HG03025 (cell line): ENCODE data around the gene MED10.
A peak's percentile ranks its signal among the peaks of the same experiment; 100 is the strongest.

Source experiments
- ATAC-seq: cut with Tn5 transposase; IDR thresholded peaks from one replicate; pipeline ENCODE4 v1.9.1; 2021; ENCODE audit warnings: mild to moderate bottlenecking, moderate library complexity; ENCODE audit not compliant: unreplicated experiment, low FRiP score

The MED10 gene, protein sequence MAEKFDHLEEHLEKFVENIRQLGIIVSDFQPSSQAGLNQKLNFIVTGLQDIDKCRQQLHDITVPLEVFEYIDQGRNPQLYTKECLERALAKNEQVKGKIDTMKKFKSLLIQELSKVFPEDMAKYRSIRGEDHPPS

DNA sequence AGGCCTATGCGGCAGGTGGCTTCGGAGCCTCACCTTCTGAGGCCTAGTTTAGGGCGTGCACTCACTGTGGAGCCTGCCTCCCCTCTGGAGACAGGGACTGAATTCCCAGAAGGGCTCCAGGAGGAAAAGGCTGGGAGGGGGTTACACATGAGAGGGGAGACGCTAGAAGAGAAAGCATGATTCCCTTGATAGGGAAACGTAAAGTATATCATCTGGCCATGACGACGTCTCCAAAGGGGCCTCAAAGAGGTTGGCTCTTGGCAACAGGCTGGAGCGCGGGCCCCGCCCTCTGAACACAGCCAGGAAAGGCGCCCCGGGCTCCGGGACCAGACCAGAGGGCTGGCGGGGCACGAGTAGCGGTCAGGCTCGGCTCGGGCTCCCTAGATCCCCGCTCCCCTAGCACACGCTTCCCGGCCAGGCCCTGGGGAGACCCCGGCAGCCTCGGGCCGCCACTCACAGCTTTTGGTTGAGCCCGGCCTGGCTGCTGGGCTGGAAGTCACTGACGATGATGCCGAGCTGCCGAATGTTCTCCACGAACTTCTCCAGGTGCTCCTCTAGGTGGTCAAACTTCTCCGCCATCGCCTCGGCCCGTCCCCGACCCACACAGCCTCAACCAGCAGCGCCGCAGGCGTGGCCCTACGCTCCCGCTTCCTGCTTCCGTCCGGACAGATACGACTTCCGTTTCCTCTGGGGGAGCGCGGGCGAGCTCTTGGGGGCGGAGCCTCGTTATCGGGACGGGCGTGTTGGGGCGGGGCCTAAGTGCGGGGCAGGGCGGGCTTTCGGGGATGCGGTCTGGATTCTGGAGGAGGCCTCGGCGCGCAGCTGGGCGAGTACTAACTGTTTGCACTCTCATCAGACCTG is at the start of gene MED10:
Gene MED10 (minus strand): TSS at position 643 of the 861 bp plus-strand sequence. CDS start 64 bp downstream, at position 579.
- ATAC-seq: peak; percentile 97

DNA sequence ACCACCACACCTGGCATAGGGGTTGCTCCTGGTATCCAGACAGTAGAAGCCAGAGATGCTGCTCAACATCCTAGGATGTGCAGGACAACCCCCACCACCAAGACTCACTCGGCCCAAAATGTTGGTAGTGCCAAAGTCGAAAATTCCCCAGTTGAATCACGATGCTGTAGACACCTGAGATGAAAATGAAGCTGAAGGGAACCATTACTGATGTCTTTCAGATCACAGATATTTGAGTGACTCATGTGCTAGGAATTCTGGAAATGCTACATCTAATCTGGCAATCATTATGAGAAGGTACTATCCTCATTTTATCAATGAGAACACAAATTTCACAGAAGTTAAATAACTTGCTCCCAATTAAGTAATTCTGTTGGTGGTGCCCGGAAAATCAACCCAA is 49.3 kb upstream of the MED10 start:
- ATAC-seq: no peak

DNA sequence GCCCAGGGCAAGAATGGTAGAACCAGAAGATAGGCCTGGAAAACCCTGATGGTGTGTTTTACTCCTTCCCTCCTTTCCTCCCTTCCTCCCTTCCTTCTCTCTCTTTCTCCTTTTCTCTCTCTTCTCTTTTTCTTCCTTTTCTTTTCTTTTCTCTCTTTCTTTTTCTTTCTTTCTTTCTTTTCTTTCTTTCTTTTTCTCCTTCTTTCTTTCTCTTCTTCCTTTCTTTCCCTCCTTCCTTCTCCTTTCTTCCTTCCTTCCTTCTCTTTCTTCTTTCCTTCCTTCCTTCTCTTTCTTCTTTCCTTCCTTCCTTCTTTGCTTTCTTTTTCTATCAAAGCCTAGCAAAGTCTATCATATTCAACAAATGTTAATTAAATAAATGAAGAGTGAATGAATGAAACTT is 46.4 kb upstream of the MED10 start:
- no peak for ATAC-seq

DNA sequence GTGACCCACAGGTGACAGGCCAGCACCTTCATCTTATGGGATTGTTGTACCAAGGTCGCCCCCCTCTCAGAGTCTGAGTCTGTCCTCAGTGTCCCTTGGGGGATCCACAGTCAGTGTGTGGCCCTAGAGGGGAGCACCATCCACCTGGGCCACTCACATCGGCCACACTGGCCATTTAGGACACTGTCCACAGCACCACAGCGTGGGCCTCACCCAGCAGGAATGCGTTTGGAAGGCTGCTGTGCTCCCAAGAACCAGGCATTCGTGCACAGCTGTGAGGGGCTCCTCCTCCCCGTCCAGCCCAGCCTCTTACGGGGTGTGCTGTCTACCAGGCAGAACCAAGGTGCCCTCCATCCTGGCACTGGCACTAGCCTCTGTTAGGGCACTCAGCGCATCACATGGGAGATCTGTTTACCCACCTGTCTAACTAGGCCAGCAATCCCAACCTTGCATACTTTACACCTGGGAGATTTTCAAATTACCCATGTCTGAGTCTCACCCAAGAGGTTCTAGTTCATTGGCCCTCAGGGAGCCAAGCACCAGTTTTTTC is 45.8 kb upstream of the MED10 start:
- ATAC-seq: no peak

DNA sequence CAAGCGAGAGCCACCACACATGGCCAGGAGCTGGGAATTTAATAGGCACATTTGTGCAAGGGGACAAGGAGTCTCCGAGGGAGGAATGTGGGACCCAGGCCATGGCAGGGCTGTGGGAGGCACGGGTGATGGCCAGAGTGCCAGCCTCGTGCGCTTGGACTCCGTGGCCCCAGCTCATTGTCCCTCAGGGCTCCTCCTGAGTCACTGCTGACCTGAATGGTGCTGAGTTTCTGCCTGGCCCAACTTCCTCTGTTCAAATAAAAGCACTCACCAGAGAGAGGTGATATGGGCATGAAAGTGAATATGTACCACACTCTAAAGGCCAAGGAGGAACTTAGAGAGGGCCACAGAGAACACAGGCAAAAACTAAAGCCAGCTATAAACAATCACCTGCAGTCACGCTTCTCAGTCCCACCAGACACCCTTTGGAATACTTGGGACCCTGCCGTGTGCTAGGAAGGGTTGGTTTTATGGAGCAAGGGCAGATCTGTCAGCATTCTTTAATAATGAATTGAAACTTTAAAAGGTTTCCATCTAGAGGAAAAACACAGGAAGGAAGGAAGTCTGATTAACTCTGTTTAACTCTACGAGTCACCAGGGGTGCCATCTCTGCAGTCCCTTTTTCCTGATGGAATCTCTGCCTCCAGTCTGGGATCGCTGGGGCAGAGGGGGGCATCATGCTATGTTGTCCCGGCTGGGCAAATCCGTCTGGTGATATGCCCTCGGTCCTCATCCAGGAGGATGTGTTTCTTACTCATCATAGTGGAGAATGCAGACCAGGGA is 45.2 kb upstream of the MED10 start:
- ATAC-seq: no peak

DNA sequence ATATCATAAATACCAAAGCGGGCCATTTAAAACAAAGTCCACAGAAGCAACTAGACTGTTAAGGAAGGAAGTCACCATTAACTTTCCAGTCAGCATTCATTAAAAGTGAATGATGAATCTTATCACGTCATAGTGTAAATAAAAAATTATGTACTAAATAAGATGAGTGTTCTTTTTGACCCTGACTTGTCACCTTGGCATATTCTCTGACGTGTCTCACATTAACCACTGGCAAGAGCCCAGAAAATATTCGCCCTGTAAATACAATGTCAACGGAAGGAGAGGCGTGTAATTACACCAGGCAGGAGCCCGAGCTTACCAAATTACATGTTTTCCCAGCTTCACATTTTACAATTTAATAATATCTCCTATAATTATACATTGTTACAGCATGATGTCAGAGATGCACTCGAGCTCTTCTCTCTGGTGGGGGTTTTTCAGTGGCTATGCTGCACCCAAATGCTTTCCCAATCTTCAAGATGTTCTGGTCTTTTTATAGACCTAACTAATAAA is 41.0 kb upstream of the MED10 start:
- no peak for ATAC-seq

DNA sequence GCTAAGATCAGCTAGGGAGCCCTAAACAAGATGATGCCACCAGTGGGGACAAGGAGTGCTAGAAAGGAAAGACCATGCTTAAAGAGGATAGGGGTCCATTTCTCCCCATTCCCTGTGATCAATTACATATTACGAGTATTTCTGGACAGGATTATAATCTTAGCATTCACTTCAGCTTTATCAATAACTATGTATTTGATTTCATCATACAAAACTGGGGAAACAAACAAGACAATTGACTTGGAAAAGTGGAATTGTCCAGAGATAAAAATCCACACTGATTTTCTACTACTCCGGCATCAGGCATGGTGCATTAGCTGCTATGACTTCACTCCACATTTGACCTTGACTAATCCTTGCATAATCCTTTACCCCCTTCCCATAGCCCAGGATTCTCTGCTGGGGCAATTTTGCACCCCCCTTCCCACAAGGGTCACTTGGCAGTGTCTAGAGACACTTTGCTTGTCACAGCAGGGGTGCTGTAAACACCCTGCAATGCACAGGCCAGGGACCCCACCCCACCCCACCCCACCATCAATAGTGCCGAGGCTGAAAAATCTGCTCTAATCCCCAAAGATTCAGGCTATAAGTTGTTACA is 40.4 kb upstream of the MED10 start:
- ATAC-seq: no peak

DNA sequence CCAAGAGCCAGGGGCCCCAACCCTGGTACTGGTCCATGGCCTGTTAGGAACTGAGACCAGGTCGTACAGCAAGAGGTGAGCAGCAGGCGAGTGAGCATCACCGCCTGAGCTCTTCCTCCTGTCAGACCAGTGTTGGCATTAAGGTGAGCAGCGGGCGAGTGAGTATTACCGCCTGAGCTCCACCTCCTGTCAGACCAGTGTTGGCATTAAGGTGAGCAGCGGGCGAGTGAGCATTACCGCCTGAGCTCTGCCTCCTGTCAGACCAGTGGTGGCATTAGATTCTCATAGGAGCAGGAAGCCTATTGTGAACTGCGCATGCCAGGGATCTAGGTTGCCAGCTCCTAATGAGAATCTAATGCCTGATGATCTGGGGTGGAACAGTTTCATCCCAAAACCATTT is 39.3 kb upstream of the MED10 start:
- no peak for ATAC-seq

DNA sequence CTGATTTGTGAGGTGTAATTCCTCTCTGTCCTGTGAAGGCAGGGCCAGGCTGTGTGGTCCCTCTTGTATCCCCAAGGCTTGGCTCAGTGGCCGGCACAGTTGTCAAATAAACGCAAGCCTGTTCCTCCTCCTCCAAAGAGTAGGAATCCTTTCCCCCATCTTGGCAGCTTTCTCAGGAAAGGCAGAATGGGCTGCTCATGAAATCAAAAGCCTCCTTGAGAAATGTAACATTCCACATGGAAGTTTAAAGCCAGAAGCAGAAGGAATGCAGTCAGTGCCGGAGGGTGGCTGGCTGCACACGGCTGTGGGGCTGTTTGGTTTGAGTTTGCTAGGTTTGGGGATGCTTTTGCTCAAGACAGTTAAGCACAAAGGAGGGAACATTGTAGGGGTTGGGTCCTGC is 34.5 kb upstream of the MED10 start:
- ATAC-seq: no peak

DNA sequence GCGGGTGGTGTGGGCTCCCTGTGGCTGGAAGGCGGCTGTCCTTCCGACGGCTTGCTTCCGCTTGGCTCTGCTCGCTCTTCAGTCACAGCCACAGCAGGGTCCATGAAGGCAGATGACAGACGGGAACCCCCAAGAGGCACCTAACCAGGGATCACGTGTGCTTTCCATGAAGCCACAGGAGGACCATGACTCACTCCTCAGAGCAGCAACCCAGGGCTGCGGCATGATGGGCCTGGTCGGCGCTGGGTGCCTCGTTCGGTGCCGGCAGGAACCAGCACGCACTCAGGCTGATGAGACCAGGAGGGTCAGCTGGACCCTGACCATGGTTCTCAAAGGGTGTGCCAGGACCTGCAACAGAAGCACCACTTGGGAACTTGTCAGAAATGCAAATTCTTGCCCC is 32.8 kb upstream of the MED10 start:
- ATAC-seq: no peak

DNA sequence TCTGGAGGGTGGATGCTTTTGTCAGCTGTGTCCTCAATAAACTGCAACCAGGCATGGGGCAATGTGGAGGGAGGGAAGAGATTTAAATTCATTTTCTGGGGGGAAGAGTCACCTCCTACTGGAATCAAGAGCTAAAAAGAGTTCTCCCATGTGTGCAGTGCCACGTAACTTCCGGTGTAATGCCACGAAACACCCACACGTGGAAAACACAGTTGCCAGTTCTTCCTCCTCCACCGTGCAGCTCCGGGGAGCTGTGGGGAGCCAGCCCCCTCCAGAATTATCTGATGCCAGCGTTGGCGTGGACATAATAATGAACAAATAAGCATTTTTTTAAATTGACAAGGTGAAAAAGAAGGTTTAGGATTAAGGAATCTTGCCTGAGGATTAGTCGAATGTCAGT is 32.1 kb upstream of the MED10 start:
- no peak for ATAC-seq

DNA sequence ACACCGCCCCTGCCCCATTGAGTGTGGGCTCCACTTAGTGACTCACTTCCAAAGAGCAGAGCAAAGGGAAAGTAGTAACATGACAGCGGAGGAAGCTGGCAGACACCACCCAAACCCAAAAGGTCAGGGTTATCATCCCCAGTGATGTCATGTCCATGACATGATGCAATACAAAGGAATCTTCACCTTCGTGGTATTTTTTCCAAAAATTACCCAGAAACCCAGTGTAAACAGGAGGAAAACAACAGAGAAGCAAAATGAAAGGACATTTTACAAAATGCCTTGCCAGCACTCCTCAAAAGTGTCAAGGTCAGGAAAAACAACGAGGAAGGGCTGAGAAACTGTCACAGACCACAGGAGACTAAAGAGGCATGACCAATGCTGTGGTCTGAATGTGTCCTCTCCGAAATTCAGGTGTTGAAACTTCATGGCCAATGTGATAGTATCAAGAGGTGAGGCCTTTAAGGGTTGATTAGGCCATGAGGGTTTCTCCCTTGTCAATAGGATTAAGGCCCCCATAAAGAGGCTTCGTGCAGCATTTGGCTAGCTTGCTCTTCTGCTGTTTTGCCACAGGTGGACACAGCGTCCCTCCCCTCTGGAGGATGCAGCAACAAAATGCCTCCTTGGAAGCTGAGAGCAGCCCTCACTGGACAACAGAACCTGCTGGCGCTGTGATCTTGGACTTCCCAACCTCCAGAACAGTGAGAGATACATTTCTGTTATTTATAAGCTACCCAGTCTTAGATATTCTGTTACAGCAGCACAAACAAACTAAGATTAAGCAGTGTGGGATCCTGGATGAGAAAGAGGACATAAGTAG is 30.5 kb upstream of the MED10 start:
- ATAC-seq: no peak

DNA sequence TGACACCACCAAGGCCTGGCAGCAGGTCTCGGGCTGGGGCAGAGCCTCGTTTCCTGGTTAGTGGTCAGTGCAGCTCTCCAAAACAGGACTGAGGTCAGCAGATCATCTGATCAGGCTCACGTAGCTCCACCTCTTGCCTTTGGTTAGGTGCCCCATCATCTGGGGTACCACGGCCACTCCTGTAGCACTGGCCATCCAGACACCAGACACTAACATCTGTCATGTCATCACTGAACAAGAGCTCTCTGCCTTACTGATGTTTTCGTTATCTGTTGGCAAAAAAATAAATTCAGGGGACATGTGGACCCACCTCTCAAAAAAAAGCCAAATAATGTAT is 29.9 kb upstream of the MED10 start:
- ATAC-seq: no peak

DNA sequence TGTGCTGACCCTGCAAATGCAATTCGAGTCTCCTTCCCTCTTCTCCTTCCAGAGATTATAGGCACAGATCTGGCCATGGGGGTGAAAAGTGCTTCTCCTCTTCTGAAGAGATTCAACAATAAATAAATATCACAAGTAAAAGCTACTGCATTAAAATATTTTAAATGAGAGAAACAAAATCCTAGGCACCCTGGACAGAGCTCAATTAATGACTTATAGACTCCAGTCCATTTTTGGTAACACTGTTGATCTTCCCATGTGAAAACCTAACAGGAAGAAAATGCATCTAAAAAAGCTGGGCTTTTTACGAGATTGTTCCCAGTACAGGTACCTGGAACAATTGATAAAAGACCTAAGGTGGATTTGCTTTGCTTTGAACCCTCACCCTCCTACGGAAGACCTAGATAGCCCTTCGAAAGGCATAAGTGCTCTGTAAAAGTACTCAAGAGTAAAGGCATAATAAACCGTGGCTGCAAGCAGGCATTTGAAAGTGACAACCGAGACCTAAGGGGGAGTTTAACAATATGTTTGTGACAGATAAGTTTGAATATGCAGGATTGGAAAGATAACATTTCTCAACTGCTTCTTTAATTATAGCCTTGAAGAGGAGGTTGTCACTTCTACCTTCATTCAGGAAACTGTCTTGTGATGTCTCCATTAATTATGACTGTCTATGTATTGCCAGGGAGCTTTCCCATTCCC is 29.4 kb upstream of the MED10 start:
- ATAC-seq: no peak

DNA sequence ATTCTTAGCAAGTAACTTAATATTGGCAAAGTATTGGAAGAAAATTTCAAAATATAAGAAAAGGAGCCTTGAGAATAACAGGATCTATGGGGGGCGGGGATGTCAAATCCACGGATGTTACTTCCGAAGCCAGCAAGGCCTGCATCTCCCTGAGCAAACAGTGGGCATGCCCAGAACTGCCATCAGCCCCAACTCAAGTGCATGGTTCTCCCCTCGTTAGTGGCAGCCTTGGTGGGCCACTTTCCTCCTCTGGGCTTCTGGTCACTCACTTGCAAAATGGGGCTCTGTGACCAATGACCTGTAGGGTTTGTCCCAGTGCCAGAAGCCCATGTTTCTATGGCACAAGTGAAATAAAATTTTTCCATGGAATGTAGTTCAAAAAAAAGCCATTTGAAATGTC is 27.2 kb upstream of the MED10 start:
- no peak for ATAC-seq

DNA sequence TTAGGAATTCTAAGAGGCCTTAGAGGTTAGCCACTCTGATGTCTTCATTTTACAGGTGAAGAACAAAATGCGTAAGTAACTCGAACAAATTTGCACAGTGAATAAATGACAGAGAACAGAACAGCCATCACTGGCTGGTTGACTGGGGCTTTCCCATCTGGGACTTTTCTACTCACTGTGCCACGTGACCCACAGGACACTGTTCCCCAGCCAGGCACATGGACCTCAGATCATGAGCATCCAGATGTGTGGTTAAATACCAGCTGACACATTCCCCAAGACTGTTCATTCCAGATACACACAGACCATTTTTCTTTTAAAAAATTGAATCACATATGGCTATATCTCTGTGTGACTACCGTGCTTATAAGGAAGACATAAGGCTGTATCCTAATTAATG is 25.8 kb upstream of the MED10 start:
- ATAC-seq: no peak

DNA sequence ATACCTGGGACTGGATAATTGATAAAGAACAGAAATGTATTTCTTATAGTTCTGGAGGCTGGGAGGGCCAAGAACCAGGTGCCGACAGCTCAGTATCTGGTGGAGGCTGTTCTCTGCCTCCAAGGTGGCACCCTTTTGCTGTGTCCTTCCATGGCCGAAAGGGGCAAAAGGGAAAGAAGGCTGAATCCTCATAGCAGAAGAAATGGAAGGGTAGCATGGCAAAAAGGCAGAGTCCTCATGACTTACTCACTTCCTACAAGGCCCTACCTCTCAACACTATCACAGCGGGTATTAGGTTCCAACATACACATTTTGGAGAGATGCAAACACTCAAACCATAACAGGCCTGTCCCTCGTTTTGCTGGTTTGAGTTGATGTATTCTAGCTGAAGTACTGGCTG is 25.1 kb upstream of the MED10 start:
- no peak for ATAC-seq

DNA sequence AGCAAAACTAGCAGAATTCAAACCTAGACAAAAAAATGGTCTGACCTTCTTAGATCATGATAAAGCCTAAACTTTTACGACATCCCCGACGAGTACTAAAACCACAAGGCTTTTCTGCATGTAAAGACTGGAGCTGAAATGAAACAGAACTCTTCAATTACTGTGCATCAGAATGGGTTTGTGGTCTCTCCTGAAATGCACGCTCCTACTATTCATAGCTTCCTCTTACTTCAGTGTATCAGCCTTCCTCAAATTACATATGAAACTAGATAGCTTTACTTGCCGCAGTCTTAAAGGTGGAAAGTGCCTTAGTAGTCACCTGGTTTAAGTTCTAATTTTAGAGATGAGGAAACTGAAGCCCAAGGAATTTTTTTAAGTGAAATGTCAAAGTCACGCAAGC is 24.6 kb upstream of the MED10 start:
- peak; percentile 52 for ATAC-seq

DNA sequence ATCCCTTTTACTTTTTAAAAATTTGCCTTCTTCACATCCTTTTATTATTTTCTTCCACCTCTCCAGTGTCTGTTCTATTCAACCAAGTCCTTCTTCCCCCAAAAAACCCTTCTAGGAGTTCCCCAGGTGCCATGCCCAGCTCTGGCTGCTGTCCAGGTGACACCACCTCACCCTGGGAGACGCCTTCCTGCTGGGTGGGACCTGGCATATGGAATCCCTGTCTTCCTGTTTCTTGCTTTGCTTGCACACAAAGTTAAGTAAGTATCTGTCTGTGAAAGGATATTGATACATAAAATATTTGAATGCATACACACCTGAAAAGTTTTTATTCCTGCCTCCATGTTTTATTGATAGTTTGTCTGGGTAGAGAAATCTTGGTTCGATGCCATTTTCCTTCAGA is 23.1 kb upstream of the MED10 start:
- ATAC-seq: no peak
